Stomach (tissue), 4 donors: ENCODE data around the gene SND1.

ENCODE experiments used
- POLR2A ChIP-seq, 4 donors: fragments of 450-650 bp; IDR thresholded peaks; one replicate each; pipeline ENCODE4 v1.6.1; 2016; ENCODE audit warnings: antibody characterized with exemption in 4 of 4, control low read depth in 2 of 4, mild to moderate bottlenecking in 1 of 4, moderate library complexity in 1 of 4
- TF ChIP-seq, protein P1 (sequence below), 7 experiments: fragments of 450-650 bp in 4 of 7; fragments of 200-600 bp in 3 of 7; sonication (generic) in 3 of 7; IDR thresholded peaks; one replicate each; pipeline ENCODE4 v1.5.1; 2016 to 2019; ENCODE audit warnings: antibody characterized with exemption in 7 of 7, control low read depth in 2 of 7, mild to moderate bottlenecking in 1 of 7

DNA sequence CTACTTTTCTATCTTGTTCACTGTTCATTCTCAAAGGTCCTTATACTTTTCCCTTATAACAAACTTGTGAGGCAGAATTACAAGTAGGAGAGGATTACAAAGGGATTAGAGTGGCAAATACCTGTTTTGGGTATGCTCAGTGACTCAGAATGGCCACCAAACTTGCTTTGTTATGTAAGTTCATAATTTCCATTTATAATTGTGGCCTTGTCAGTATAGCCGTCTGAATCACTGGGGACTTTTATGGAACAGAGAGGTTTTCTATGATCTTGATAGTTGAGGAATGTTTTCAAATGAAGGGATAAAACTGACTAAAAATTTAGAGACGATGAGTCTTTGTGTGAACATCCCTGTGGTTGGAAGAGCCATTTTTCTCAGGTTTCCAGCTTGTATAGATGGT is 116.2 kb downstream of the SND1 start:
- TF ChIP-seq POLR2A (IDR thresholded peaks at IDR 0.05) = no peak
- TF ChIP-seq, protein P1, sequence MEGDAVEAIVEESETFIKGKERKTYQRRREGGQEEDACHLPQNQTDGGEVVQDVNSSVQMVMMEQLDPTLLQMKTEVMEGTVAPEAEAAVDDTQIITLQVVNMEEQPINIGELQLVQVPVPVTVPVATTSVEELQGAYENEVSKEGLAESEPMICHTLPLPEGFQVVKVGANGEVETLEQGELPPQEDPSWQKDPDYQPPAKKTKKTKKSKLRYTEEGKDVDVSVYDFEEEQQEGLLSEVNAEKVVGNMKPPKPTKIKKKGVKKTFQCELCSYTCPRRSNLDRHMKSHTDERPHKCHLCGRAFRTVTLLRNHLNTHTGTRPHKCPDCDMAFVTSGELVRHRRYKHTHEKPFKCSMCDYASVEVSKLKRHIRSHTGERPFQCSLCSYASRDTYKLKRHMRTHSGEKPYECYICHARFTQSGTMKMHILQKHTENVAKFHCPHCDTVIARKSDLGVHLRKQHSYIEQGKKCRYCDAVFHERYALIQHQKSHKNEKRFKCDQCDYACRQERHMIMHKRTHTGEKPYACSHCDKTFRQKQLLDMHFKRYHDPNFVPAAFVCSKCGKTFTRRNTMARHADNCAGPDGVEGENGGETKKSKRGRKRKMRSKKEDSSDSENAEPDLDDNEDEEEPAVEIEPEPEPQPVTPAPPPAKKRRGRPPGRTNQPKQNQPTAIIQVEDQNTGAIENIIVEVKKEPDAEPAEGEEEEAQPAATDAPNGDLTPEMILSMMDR (IDR thresholded peaks at IDR 0.05) = no peak
